ENCODE measurements around the gene SYNJ2.

DNA sequence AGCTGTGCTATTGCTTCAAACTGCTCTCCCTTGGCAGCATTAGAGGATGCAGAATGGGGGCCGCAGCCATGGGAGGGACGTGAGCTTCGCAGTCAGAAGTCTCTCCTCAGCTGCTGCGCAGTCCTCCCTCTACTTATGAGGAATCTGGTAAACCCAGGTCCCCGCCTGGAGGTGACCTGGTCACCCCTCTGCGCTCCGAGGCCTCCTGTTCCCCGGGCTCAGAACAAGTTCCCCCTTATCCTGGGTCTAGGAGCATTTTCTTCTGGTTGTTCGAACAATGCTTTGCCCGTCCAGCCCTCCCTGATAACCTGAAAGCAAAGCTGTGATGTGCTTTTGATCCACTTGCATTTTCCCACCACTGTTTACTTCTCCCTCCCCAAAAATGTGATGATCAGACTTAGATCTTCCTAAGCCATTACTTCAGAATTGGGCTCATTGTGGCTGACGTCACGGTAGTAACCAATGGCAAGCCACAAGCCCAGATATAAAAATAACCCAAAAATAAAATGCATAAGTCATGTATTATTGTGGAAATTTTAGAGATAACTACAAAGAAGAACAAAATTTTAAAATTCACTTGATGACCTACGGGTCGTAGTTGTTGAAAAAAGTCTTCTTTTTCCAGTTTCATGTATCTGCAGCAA lies 105.7 kb downstream of the SYNJ2 start:
- TF ChIP-seq EZH2 (optimal IDR thresholded peaks at IDR 0.05; ENCODE audit: low read depth, low read length), result no peak
- TF ChIP-seq, protein P1, sequence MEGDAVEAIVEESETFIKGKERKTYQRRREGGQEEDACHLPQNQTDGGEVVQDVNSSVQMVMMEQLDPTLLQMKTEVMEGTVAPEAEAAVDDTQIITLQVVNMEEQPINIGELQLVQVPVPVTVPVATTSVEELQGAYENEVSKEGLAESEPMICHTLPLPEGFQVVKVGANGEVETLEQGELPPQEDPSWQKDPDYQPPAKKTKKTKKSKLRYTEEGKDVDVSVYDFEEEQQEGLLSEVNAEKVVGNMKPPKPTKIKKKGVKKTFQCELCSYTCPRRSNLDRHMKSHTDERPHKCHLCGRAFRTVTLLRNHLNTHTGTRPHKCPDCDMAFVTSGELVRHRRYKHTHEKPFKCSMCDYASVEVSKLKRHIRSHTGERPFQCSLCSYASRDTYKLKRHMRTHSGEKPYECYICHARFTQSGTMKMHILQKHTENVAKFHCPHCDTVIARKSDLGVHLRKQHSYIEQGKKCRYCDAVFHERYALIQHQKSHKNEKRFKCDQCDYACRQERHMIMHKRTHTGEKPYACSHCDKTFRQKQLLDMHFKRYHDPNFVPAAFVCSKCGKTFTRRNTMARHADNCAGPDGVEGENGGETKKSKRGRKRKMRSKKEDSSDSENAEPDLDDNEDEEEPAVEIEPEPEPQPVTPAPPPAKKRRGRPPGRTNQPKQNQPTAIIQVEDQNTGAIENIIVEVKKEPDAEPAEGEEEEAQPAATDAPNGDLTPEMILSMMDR (IDR thresholded peaks at IDR 0.05; ENCODE audit: low read length), result no peak

Measured in MM.1S (cell line).